Measurements from ENCODE around the gene ISG15.

ISG15 gene

GRCh38 chr1:995665-996633 lies 17.3 kb upstream of the ISG15 start:
- no peak overlapping the region for H3K4me3 ChIP-seq (ENCODE audit: insufficient read depth in 1 of 2, low read depth in 1 of 2, low read length in 2 of 2)
- H3K36me3 ChIP-seq (ENCODE audit: control insufficient read depth in 1 of 2, insufficient read depth in 2 of 2, low read depth in 1 of 2, low read length in 2 of 2) = peaks cover 0 to 3% of the 10 kb centered on the region in 2 experiments
- H2BK120ac ChIP-seq (ENCODE audit: low read depth, low read length) = no peak overlapping the region
- H2BK5ac ChIP-seq (ENCODE audit: low read depth, low read length, poor library complexity, severe bottlenecking) = no peak overlapping the region
- H3K4ac ChIP-seq (ENCODE audit: low read depth in 1 of 2, low read length in 2 of 2) = no peak overlapping the region
- no peak overlapping the region for H2AFZ ChIP-seq (ENCODE audit: low read depth, low read length)
- DNase-seq = peak; percentile 47
- H2BK12ac ChIP-seq (ENCODE audit: low read length in 2 of 2) = no peak overlapping the region
- H3K23ac ChIP-seq (ENCODE audit: low read length in 2 of 2) = no peak overlapping the region
- H3K27ac ChIP-seq (ENCODE audit: low read length, poor library complexity, severe bottlenecking) = no peak overlapping the region
- no peak overlapping the region for H3K9ac ChIP-seq (ENCODE audit: low read length)
- H3K79me1 ChIP-seq (replicated peaks; ENCODE audit: low read length, poor library complexity, severe bottlenecking) = peaks cover under 1% of the 10 kb centered on the region
- H3K4me1 ChIP-seq (ENCODE audit: control insufficient read depth, insufficient read depth, low read depth, low read length) = peaks cover 30% of the 10 kb centered on the region
- H4K8ac ChIP-seq (ENCODE audit: low read length) = no peak overlapping the region
- 56% methylated on average over 18 of the region's 30 CpGs for WGBS
- peak overlapping the region in 1 of 2 experiments; percentile 0 for H3K18ac ChIP-seq (ENCODE audit: low read depth in 1 of 2, low read length in 2 of 2)
- H4K91ac ChIP-seq (ENCODE audit: low read length) = no peak overlapping the region
- H2AK5ac ChIP-seq (ENCODE audit: low read length, severe bottlenecking) = no peak overlapping the region
- peaks cover 5% of the 10 kb centered on the region for H3K9me3 ChIP-seq (ENCODE audit: control insufficient read depth, low read length)
- H2BK15ac ChIP-seq (ENCODE audit: low read depth, poor library complexity, severe bottlenecking) = no peak overlapping the region
- no peak overlapping the region for H3K4me2 ChIP-seq (ENCODE audit: low read length, poor library complexity, severe bottlenecking)
- H3K14ac ChIP-seq (ENCODE audit: low read length in 2 of 2) = no peak overlapping the region
- H3K27me3 ChIP-seq (ENCODE audit: control insufficient read depth in 1 of 2, insufficient read depth in 1 of 2, low read length in 2 of 2) = peaks cover 16 to 54% of the 10 kb centered on the region in 2 experiments

DNA sequence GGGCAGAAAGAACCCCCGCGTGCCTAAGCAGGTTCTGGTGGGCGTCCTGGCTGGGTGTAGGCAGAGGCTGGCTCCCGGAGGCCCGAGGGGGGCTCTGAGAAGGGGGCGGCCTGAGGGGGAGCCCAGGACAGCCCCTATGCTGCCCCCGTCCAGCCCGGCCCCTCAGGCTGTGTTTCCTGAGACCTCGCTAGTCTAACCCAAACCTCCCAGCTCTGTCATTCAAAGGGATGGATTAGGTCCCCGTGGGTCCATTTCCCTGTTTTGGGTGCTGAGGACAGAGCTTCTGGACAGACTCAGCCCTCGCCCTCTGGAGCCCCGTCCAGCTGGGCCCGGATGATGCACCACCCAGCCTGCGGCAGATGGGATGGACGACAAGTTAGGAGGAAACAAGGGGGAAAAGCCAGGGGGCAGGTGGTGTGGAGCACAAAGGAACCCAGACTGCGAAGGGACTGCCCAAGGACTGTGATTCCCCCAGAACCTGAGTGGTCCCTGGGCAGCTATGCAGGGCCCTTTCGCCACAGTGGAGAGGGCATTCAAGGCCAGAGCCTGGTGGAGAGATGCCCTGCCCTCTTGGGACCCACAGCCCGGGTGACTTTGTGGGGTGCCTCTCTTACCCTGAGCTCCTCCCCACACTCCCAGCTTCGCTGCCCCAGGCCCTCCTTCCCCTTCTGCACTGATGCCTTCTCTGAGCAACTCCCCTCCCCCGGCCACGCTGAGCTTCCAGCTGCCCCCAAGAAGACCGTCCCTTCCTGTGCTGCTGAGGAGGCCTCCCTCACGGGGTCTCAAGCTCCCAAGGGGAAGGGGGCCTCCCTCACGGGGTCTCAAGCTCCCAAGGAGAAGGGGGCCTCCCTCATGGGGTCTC lies 16.2 kb upstream of the ISG15 start:
- Histone ChIP-seq H2BK15ac (ENCODE audit: low read depth, poor library complexity, severe bottlenecking) (no peak overlapping the region), H2AK5ac (ENCODE audit: low read length, severe bottlenecking) (no peak overlapping the region), H3K9me3 (ENCODE audit: control insufficient read depth, low read length) (peaks cover under 1% of the 10 kb centered on the region), H3K79me1 (replicated peaks; ENCODE audit: low read length, poor library complexity, severe bottlenecking) (peaks cover 4% of the 10 kb centered on the region), H4K8ac (ENCODE audit: low read length) (peak overlapping the region; percentile 29), H3K9ac (ENCODE audit: low read length) (no peak overlapping the region), H3K23ac (ENCODE audit: low read length in 2 of 2) (no peak overlapping the region), H3K4me1 (ENCODE audit: control insufficient read depth, insufficient read depth, low read depth, low read length) (peaks cover 40% of the 10 kb centered on the region), H2BK12ac (ENCODE audit: low read length in 2 of 2) (no peak overlapping the region), H3K4ac (ENCODE audit: low read depth in 1 of 2, low read length in 2 of 2) (no peak overlapping the region), H2BK120ac (ENCODE audit: low read depth, low read length) (no peak overlapping the region), H2BK5ac (ENCODE audit: low read depth, low read length, poor library complexity, severe bottlenecking) (no peak overlapping the region), H3K36me3 (ENCODE audit: control insufficient read depth in 1 of 2, insufficient read depth in 2 of 2, low read depth in 1 of 2, low read length in 2 of 2) (peaks cover 0 to 3% of the 10 kb centered on the region in 2 experiments), H3K14ac (ENCODE audit: low read length in 2 of 2) (no peak overlapping the region), H3K18ac (ENCODE audit: low read depth in 1 of 2, low read length in 2 of 2) (no peak overlapping the region), H2AFZ (ENCODE audit: low read depth, low read length) (no peak overlapping the region), H3K4me3 (ENCODE audit: insufficient read depth in 1 of 2, low read depth in 1 of 2, low read length in 2 of 2) (no peak overlapping the region), H4K91ac (ENCODE audit: low read length) (no peak overlapping the region), H3K27me3 (ENCODE audit: control insufficient read depth in 1 of 2, insufficient read depth in 1 of 2, low read length in 2 of 2) (peaks cover 16 to 64% of the 10 kb centered on the region in 2 experiments), H3K27ac (ENCODE audit: low read length, poor library complexity, severe bottlenecking) (no peak overlapping the region), H3K4me2 (ENCODE audit: low read length, poor library complexity, severe bottlenecking) (no peak overlapping the region)
- 72% methylated on average over 24 of the region's 24 CpGs for WGBS
- DNase-seq = peak; percentile 62

GRCh38 chr1:997713-997992 lies 15.6 kb upstream of the ISG15 start:
- Histone ChIP-seq H2AK5ac (ENCODE audit: low read length, severe bottlenecking) (no peak overlapping the region), H2BK12ac (ENCODE audit: low read length in 2 of 2) (no peak overlapping the region), H2BK15ac (ENCODE audit: low read depth, poor library complexity, severe bottlenecking) (no peak overlapping the region), H3K9ac (ENCODE audit: low read length) (no peak overlapping the region), H2BK5ac (ENCODE audit: low read depth, low read length, poor library complexity, severe bottlenecking) (no peak overlapping the region), H3K14ac (ENCODE audit: low read length in 2 of 2) (no peak overlapping the region), H3K18ac (ENCODE audit: low read depth in 1 of 2, low read length in 2 of 2) (no peak overlapping the region), H3K27ac (ENCODE audit: low read length, poor library complexity, severe bottlenecking) (no peak overlapping the region), H3K79me1 (replicated peaks; ENCODE audit: low read length, poor library complexity, severe bottlenecking) (peaks cover 4% of the 10 kb centered on the region), H4K8ac (ENCODE audit: low read length) (no peak overlapping the region), H3K36me3 (ENCODE audit: control insufficient read depth in 1 of 2, insufficient read depth in 2 of 2, low read depth in 1 of 2, low read length in 2 of 2) (peaks cover 0 to 3% of the 10 kb centered on the region in 2 experiments), H2BK120ac (ENCODE audit: low read depth, low read length) (no peak overlapping the region), H3K4me3 (ENCODE audit: insufficient read depth in 1 of 2, low read depth in 1 of 2, low read length in 2 of 2) (no peak overlapping the region), H3K4me2 (ENCODE audit: low read length, poor library complexity, severe bottlenecking) (no peak overlapping the region), H3K9me3 (ENCODE audit: control insufficient read depth, low read length) (no peaks in the 10 kb centered on the region), H3K4me1 (ENCODE audit: control insufficient read depth, insufficient read depth, low read depth, low read length) (peaks cover 40% of the 10 kb centered on the region), H3K4ac (ENCODE audit: low read depth in 1 of 2, low read length in 2 of 2) (no peak overlapping the region), H3K23ac (ENCODE audit: low read length in 2 of 2) (no peak overlapping the region), H2AFZ (ENCODE audit: low read depth, low read length) (no peak overlapping the region), H4K91ac (ENCODE audit: low read length) (no peak overlapping the region), H3K27me3 (ENCODE audit: control insufficient read depth in 1 of 2, insufficient read depth in 1 of 2, low read length in 2 of 2) (peaks cover 16 to 67% of the 10 kb centered on the region in 2 experiments)
- no peak for DNase-seq
- 75% methylated on average over 3 of the region's 3 CpGs for WGBS
